AG04450 (cell line): Measurements from ENCODE around the gene VMP1. TPM values are rescaled to one million over a fixed set of nuclear protein-coding genes. Genes with fewer than 3 reads are reported as not detected.

Source experiments
- CTCF ChIA-PET: fragments of 300-600, 350-600 bp; formaldehyde crosslinking; extraction: SDS; loops from one replicate; lab custom pipeline; 2022; ENCODE audit warnings: antibody characterized with exemption, inconsistent platforms; lab: Charles Lee
- POLR2A ChIA-PET: fragments of 350-600 bp; formaldehyde crosslinking; extraction: SDS; loops from one replicate; lab custom pipeline; 2021; ENCODE audit warnings: antibody characterized with exemption, inconsistent platforms; lab: Yijun Ruan, JAX
- DNase-seq: peaks from one replicate; pipeline ENCODE4 v3.0.0-alpha.2; 2011; ENCODE audit warnings: low read depth, low spot score
- H3K27ac ChIP-seq: one replicate; pipeline ENCODE4 v1.5.1; 2012; ENCODE audit warnings: low read depth, low read length, control low read depth
- H3K27me3 ChIP-seq: one replicate; pipeline ENCODE4 v1.6.0; 2012; ENCODE audit warnings: low read length; ENCODE audit not compliant: control insufficient read depth, insufficient read depth
- H3K4me3 ChIP-seq: 2 replicates; pipeline ENCODE4 v1.5.1; 2011; ENCODE audit warnings: mild to moderate bottlenecking, low read depth, low read length, control low read depth
- H3K9me3 ChIP-seq: 2 replicates; pipeline ENCODE4 v1.5.1; 2012; ENCODE audit warnings: low read length; ENCODE audit not compliant: control insufficient read depth, insufficient read depth
- CTCF ChIP-seq: IDR thresholded peaks from 2 replicates; pipeline ENCODE4 v1.5.1; 2011; ENCODE audit warnings: low read depth, low read length, control low read depth, inconsistent platforms
- polyA plus RNA-seq: library from polyadenylated mRNA; depleted of rRNA; stranded (reverse); fragments of >200 nt; gene quantifications from 2 replicates; pipeline ENCODE4 v1.2.3, GENCODE V29; 2011

The VMP1 gene
- polyA plus RNA-seq, 1 experiment, result 196 TPM

DNA sequence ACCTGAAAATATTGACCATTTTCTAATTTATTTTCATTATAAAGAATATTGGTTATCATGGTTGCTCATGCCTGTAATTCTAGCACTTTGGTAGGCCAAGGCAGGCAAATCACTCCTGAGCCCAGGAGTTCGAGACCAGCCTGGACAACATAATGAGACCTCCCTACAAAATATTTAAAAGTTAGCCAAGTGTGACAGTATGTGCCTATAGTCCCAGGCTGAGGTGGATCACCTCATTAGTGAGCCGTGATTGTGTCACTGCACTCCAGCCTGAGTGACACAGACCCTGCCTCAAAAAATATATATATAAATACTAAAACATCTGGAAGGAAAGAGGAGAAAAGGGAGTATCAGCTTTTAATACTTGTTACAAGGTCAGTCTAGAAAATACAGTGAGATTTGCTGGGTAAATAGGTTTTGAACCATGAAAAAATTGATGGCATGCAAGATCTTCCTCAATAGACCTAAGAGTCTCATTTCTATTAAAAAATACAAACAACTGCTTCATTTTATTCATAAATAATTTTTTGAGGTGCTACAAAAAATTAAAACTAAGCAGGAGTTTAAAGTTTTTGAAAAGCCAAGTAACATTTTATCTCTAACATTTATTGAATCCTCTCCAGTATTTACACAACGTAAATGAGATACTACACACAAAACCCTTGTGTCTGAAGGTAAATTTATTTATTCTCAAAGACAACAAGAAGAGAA, 137.6 kb downstream of the VMP1 start:
- DNase-seq, result no peak
- TF ChIP-seq CTCF, result no peak
- Histone ChIP-seq H3K4me3 (no peak overlapping the region), H3K9me3 (no peaks in the 10 kb centered on the region), H3K27me3 (no peaks in the 10 kb centered on the region), H3K27ac (peak overlapping the region; percentile 96)
- CTCF ChIA-PET, result interaction anchor here (3.5 kb wide), 1 partner anchor 15 kb away, joined by 24 read pairs; no protein-coding TSS in a partner anchor
- POLR2A ChIA-PET, result interaction anchor here (0.6 to 10.8 kb wide), 6 partner anchors 8 to 92 kb away, joined by 3 to 221 read pairs (median 19); no protein-coding TSS in a partner anchor

DNA sequence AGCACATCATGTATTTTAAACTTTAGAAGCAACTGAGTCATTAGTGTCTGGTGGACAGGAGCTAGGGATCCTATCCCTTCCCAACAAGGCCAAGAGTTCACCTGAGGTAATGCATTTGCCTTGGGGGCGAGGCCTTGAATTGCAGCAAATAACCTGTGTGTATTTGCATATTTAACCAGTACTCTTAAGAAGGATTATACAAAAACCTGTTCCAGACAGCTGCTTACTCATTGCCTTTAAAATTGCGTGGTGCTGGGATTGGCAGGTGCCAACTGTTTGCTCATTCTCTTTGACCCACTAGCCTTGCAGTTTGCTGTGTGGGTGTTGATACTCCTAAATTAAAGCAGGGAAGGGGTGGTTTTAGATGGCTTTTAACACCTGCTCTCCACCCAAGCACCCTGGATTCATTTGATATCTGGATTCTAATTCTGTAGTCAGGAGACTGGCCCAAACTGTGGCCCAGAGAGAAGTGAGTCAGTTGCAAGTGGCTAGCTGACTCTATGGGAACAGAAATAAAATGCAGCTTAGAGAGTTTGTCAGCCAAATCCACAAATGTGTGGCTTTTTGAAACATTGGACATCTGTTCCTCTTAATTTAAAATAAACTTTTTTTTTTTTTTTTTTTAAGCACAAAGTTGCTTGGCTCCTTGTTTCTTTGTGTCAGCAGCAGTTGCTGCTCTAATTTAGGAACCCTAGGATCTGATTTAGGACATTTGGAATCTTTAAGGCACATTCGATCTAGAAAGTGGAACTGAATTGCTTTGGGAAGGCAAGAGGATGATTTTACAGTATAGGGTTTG, 138.3 kb downstream of the VMP1 start:
- DNase-seq, result no peak
- CTCF ChIA-PET, result interaction anchor here (3.5 kb wide), 1 partner anchor 14 kb away, joined by 24 read pairs; no protein-coding TSS in a partner anchor
- H3K4me3 ChIP-seq, result no peak overlapping the region

DNA sequence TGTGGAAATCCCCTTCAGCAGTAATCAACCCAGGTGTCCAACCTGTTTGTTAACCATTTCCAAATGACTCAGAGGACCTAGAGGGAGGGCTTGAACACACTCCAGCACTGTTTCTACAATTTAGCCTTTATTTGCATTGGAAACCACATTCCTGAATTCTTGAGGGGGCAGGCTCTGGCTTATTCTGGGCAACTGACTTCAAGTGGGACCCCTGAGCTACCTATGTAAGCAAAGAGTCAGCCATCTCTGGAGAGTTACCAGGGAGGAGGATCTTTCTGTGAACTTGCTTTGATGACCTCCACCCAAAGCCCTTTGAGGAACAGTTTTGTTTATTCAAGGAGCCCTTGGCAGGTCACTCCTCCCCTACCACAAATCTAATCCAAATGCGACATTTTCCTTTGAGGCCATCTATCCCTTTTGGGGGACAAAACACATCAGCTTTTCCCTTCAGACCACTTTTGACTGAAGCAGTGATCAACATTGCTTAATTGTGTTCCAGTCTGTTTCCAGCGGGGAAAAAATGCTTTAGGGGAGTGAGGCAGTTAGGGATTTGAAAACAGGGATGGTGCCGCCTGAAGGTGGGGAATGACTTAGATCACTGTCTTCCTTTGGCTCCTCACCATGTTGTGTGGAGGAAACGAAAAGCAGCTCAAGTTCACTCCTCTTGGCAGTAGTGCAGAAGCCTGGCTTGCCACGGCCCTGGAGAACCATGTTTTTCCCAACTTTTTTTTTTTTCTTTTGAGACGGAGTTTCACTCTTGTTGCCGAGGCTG, 139.1 kb downstream of the VMP1 start:
- CTCF ChIA-PET, result interaction anchor here (3.5 kb wide), 1 partner anchor 13 kb away, joined by 24 read pairs; no protein-coding TSS in a partner anchor
- DNase-seq, result peak; percentile 84
- peak overlapping the region; percentile 96 for H3K27ac ChIP-seq
- H3K9me3 ChIP-seq, result no peaks in the 10 kb centered on the region
- no peaks in the 10 kb centered on the region for H3K27me3 ChIP-seq
- no peak for TF ChIP-seq CTCF
- POLR2A ChIA-PET, result interaction anchor here (0.7 to 10.8 kb wide), 6 partner anchors 9 to 93 kb away, joined by 3 to 221 read pairs (median 4); no protein-coding TSS in a partner anchor
- H3K4me3 ChIP-seq, result no peak overlapping the region

More for the DNA sequence above, 138.3 kb downstream of the VMP1 start:
- POLR2A ChIA-PET, result interaction anchor here (0.6 to 10.8 kb wide), 7 partner anchors 8 to 92 kb away, joined by 3 to 221 read pairs (median 5); no protein-coding TSS in a partner anchor
- Histone ChIP-seq H3K27me3 (no peaks in the 10 kb centered on the region), H3K27ac (peak overlapping the region; percentile 96), H3K9me3 (no peaks in the 10 kb centered on the region)
- TF ChIP-seq CTCF, result no peak

DNA sequence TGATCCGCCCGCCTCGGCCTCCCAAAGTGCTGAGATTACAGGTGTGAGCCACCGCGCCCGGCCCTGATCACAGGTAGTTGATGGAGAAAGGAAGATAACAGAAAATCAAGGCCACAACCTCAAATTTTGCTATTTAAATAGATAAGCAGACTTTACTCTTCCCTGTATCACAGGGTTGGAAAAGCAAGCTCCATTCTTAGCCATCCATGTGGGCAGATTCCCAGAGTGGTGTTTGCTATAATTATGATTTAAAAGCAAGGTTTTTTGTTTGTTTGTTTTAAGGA, 140.9 kb downstream of the VMP1 start:
- CTCF ChIA-PET, result interaction anchor here (3.5 kb wide), 1 partner anchor 11 kb away, joined by 24 read pairs; no protein-coding TSS in a partner anchor
- POLR2A ChIA-PET, result no interaction called here
- Histone ChIP-seq H3K9me3 (no peaks in the 10 kb centered on the region), H3K4me3 (no peak overlapping the region), H3K27me3 (no peaks in the 10 kb centered on the region), H3K27ac (peak overlapping the region; percentile 31)
- DNase-seq, result no peak
- no peak for TF ChIP-seq CTCF
